HCT116 (cell line): ENCODE measurements around the gene MUS81. TPM values are rescaled to one million over a fixed set of nuclear protein-coding genes. Genes with fewer than 3 reads are reported as not detected.
"Not testable (repeated sequence)": the region's sequence is repeated elsewhere in the genome, so short reads cannot be mapped to it uniquely, and the experiment has no call there.

Experiments used
- ATAC-seq: fragments of 200-7000 bp; cut with Tn5 transposase; 2 replicates; pipeline ENCODE4 v1.9.1; 2020; ENCODE audit warnings: mild to moderate bottlenecking, moderate library complexity
- BruUV-seq: library from RNA; stranded (reverse); fragments of 400-500 nt; replicated peaks from 2 replicates; lab custom pipeline; 2021; lab: Mats Ljungman, UMichigan
- CTCF ChIA-PET: fragments of 300-600 bp; sonication (Branson Sonifier 250); formaldehyde crosslinking; loops from one replicate; lab custom pipeline; 2021; ENCODE audit warnings: antibody characterized with exemption; lab: Charles Lee
- POLR2A ChIA-PET: fragments of 300-600, 350-600 bp; sonication (Branson Sonifier 250); formaldehyde crosslinking; loops from one replicate; lab custom pipeline; 2021; ENCODE audit warnings: antibody characterized with exemption; lab: Charles Lee
- RAD21 ChIA-PET, 2 experiments: fragments of 300-600 bp; sonication (Branson Sonifier 250); formaldehyde crosslinking; loops; one replicate each; lab custom pipeline; 2023; ENCODE audit warnings: low total read pairs in 2 of 2; ENCODE audit not compliant: uncharacterized antibody in 2 of 2, unreplicated experiment in 2 of 2, low non-redundant PET in 1 of 2; lab: Charles Lee
- DNase-seq: peaks from one replicate; pipeline ENCODE4 v3.0.0-alpha.2; 2010; ENCODE audit warnings: low read depth, low spot score
- H2AFZ ChIP-seq: fragments of 200-600 bp; shearing (Covaris generic), sonication (generic); 2 replicates; pipeline ENCODE4 v1.6.1; 2017; ENCODE audit warnings: low read depth, mixed run types, mixed read lengths, antibody characterized with exemption, low read length; ENCODE audit not compliant: poor library complexity, severe bottlenecking
- H3K27ac ChIP-seq: 2 replicates; pipeline ENCODE4 v1.5.1; 2012; ENCODE audit warnings: low read depth, low read length
- H3K27me3 ChIP-seq: fragments of 200-600 bp; sonication (generic); 2 replicates; pipeline ENCODE4 v1.6.1; 2016; ENCODE audit warnings: mixed run types, low read length, mixed read lengths; ENCODE audit not compliant: insufficient read depth
- H3K36me3 ChIP-seq, 2 experiments: fragments of 200-500 bp in 1 of 2; fragments of 200-600 bp in 1 of 2; sonication (Bioruptor generic) in 1 of 2; sonication (generic) in 1 of 2; 2 replicates each; pipeline versions ENCODE4 v1.5.1 to v1.6.1; 2014 to 2016; ENCODE audit warnings: low read length in 2 of 2, inconsistent platforms in 1 of 2, mixed read lengths in 1 of 2, mixed run types in 1 of 2; ENCODE audit not compliant: insufficient read depth in 2 of 2, control insufficient read depth in 1 of 2
- H3K4me1 ChIP-seq, 2 experiments: fragments of 200-600 bp in 1 of 2; sonication (generic) in 1 of 2; 2 replicates each; pipeline versions ENCODE4 v1.5.1 to v1.6.1; 2012 to 2017; ENCODE audit warnings: low read length in 2 of 2, inconsistent platforms in 1 of 2, mild to moderate bottlenecking in 1 of 2, mixed read lengths in 1 of 2, mixed run types in 1 of 2, moderate library complexity in 1 of 2; ENCODE audit not compliant: insufficient read depth in 2 of 2, control insufficient read depth in 1 of 2
- H3K4me2 ChIP-seq: fragments of 200-600 bp; sonication (generic); 2 replicates; pipeline ENCODE4 v1.6.1; 2017; ENCODE audit warnings: mixed run types, low read length, mixed read lengths
- H3K4me3 ChIP-seq, 2 experiments: fragments of 200-600 bp in 1 of 2; sonication (generic) in 1 of 2; replicated peaks in 1 of 2; 2 replicates each; pipeline ENCODE4 v1.5.1; 2011 to 2016; ENCODE audit warnings: low read length in 2 of 2, control low read depth in 1 of 2, low read depth in 1 of 2, mild to moderate bottlenecking in 1 of 2, mixed read lengths in 1 of 2, mixed run types in 1 of 2
- H3K79me2 ChIP-seq: fragments of 200-600 bp; sonication (generic); 2 replicates; pipeline ENCODE4 v1.6.1; 2017; ENCODE audit warnings: mild to moderate bottlenecking, mixed run types, low read length, moderate library complexity, mixed read lengths; ENCODE audit not compliant: insufficient read depth
- H3K9ac ChIP-seq: fragments of 200-600 bp; sonication (generic); 2 replicates; pipeline ENCODE4 v1.6.1; 2016; ENCODE audit warnings: low read length, mixed read lengths
- H3K9me2 ChIP-seq: fragments of 200-600 bp; sonication (generic), shearing (Covaris generic); 2 replicates; pipeline ENCODE4 v1.6.1; 2017; ENCODE audit warnings: mixed run types, mild to moderate bottlenecking, moderate library complexity; ENCODE audit not compliant: insufficient read depth
- H3K9me3 ChIP-seq, 2 experiments: fragments of 200-500 bp in 1 of 2; fragments of 200-600 bp in 1 of 2; sonication (Bioruptor generic) in 1 of 2; sonication (generic) in 1 of 2; 2 replicates each; pipeline ENCODE4 v1.6.1; 2014 to 2017; ENCODE audit warnings: low read length in 2 of 2, mixed read lengths in 2 of 2, inconsistent platforms in 1 of 2, low read depth in 1 of 2, mild to moderate bottlenecking in 1 of 2, mixed run types in 1 of 2, moderate library complexity in 1 of 2; ENCODE audit not compliant: control insufficient read depth in 1 of 2, insufficient read depth in 1 of 2
- H4K20me1 ChIP-seq: fragments of 200-600 bp; sonication (generic), shearing (Covaris generic); 2 replicates; pipeline ENCODE4 v1.6.1; 2017; ENCODE audit warnings: mixed run types, mild to moderate bottlenecking, moderate library complexity; ENCODE audit not compliant: insufficient read depth
- ATF3 ChIP-seq: IDR thresholded peaks from 2 replicates; pipeline ENCODE4 v1.6.1; 2012
- EGR1 ChIP-seq: IDR thresholded peaks from 2 replicates; pipeline ENCODE4 v1.6.1; 2012; ENCODE audit warnings: low read depth
- ELF1 ChIP-seq: IDR thresholded peaks from 2 replicates; pipeline ENCODE4 v1.6.1; 2012; ENCODE audit warnings: low read depth, borderline replicate concordance
- EZH2 ChIP-seq: fragments of 200-600 bp; sonication (generic); IDR thresholded peaks from 2 replicates; pipeline ENCODE4 v1.6.1; 2017; ENCODE audit warnings: antibody characterized with exemption, mixed run types
- FOSL1 ChIP-seq: IDR thresholded peaks from 2 replicates; pipeline ENCODE4 v1.6.1; 2012; ENCODE audit warnings: low read depth
- MAX ChIP-seq: IDR thresholded peaks from 2 replicates; pipeline ENCODE4 v1.6.1; 2012
- RAD21 ChIP-seq: IDR thresholded peaks from 2 replicates; pipeline ENCODE4 v1.6.1; 2012; ENCODE audit warnings: low read depth, mild to moderate bottlenecking
- SIN3A ChIP-seq: IDR thresholded peaks from 2 replicates; pipeline ENCODE4 v1.6.1; 2012; ENCODE audit warnings: low read depth
- SRF ChIP-seq: IDR thresholded peaks from 2 replicates; pipeline ENCODE4 v1.6.1; 2012; ENCODE audit warnings: low read depth
- TCF7L2 ChIP-seq: IDR thresholded peaks from 2 replicates; pipeline ENCODE4 v1.7.0; 2011; ENCODE audit warnings: borderline replicate concordance, inconsistent platforms; ENCODE audit not compliant: insufficient read depth, insufficient read length; ENCODE audit errors: extremely low read depth
- ZBTB33 ChIP-seq: IDR thresholded peaks from 2 replicates; pipeline ENCODE4 v1.6.1; 2011; ENCODE audit warnings: mild to moderate bottlenecking, low read length, moderate library complexity; ENCODE audit not compliant: insufficient replicate concordance; ENCODE audit errors: extremely low read depth
- ZFX ChIP-seq: fragments of 450-650 bp; IDR thresholded peaks from 2 replicates; pipeline ENCODE4 v1.6.1; 2017
- intact Hi-C: fragments of 100-400 bp; cut with micrococcal nuclease; formaldehyde crosslinking; loops from 2 replicates; pipeline ENCODE4 v1.10.0; 2022
- total RNA-seq: library from RNA; stranded (reverse); gene quantifications from one replicate; pipeline ENCODE4 v1.2.1, GENCODE V29; 2021; ENCODE audit not compliant: unreplicated experiment

MUS81 gene
- total RNA-seq, 1 experiment from 2014 or later: 47.2 TPM

- H3K9me3 ChIP-seq, DNase-seq, BruUV-seq, intact Hi-C loops, H3K9me2 ChIP-seq, H2AFZ ChIP-seq, H3K27me3 ChIP-seq: not testable (repeated sequence)
- H3K9ac ChIP-seq: peak overlapping the region; percentile 87
- H3K4me3 ChIP-seq: peak overlapping the region; percentile 53 to 92
- peaks cover 11 to 87% of the 10 kb centered on the region in 2 experiments for H3K4me1 ChIP-seq
- POLR2A ChIA-PET: interaction anchor here (1.2 to 8.5 kb wide), 10 partner anchors 10 to 171 kb away, joined by 3 to 124 read pairs (median 19); partner anchors contain the start of genes AP5B1, CFL1, FOSL1 and MUS81
- RAD21 ChIA-PET: interaction anchor here (1.1 to 1.2 kb wide), 2 partner anchors 23 to 24 kb away, joined by 3 read pairs; no protein-coding TSS in a partner anchor
- CTCF ChIA-PET: interaction anchor here (0.8 to 6.5 kb wide), 8 partner anchors 8 to 331 kb away, joined by 3 to 82 read pairs (median 4); partner anchors contain the start of genes CFL1, FOSL1 and MUS81
- TF ChIP-seq ZBTB33: peak; percentile 22
- peaks cover 10 to 34% of the 10 kb centered on the region in 2 experiments; a peak in 3 of 4 replicates for H3K36me3 ChIP-seq
- peaks cover 25% of the 10 kb centered on the region; the same call in 1 of the 2 replicates for H4K20me1 ChIP-seq
- peak overlapping the region; percentile 97 for H3K27ac ChIP-seq
- ATAC-seq: peak; percentile 4
- H3K79me2 ChIP-seq: peaks cover 66% of the 10 kb centered on the region
- peak overlapping the region; percentile 98 for H3K4me2 ChIP-seq
Observed at GRCh38 chr11:65892137-65892540, 31.9 kb downstream of the MUS81 start.

GRCh38 chr11:65892661-65893317 is 32.6 kb downstream of the MUS81 start:
- peaks cover 10 to 37% of the 10 kb centered on the region in 2 experiments; a peak in 3 of 4 replicates for H3K36me3 ChIP-seq
- CTCF ChIA-PET: interaction anchor here (0.8 to 6.5 kb wide), 8 partner anchors 19 to 330 kb away, joined by 3 to 82 read pairs (median 3); partner anchors contain the start of genes CFL1 and MUS81
- TF ChIP-seq ZBTB33 (no peak), SRF (no peak), EGR1 (no peak), TCF7L2 (no peak), ELF1 (no peak), SIN3A (no peak), ZFX (no peak), ATF3 (no peak), EZH2 (no peak), FOSL1 (no peak), MAX (no peak), RAD21 (no peak)

More at GRCh38 chr11:65892661-65893317, 32.6 kb downstream of the MUS81 start:
- Histone ChIP-seq H3K9ac (peak overlapping the region; percentile 87), H3K27ac (peak overlapping the region; percentile 97), H2AFZ (no peak overlapping the region), H3K9me2 (no peaks in the 10 kb centered on the region), H3K4me1 (peaks cover 16 to 87% of the 10 kb centered on the region in 2 experiments), H3K27me3 (no peaks in the 10 kb centered on the region), H3K79me2 (peaks cover 66% of the 10 kb centered on the region), H3K4me3 (peak overlapping the region in 1 of 2 experiments; percentile 53; a peak in 2 of 4 replicates), H4K20me1 (peaks cover 31% of the 10 kb centered on the region; the same call in 1 of the 2 replicates), H3K9me3 (no peaks in the 10 kb centered on the region), H3K4me2 (peak overlapping the region; percentile 98)
- intact Hi-C loops: no loop called here
- RAD21 ChIA-PET: interaction anchor here (1.1 to 1.2 kb wide), 2 partner anchors 23 kb away, joined by 3 read pairs; no protein-coding TSS in a partner anchor
- DNase-seq (no peak), ATAC-seq (no peak)
- POLR2A ChIA-PET: interaction anchor here (0.6 to 8.5 kb wide), 9 partner anchors 10 to 278 kb away, joined by 3 to 124 read pairs (median 9); partner anchors contain the start of genes CFL1, FOSL1, MUS81 and PCNX3
- no TSS peak for BruUV-seq
